ENCODE results near the gene CAV1. TPM values are rescaled to one million over a fixed set of nuclear protein-coding genes. Genes with fewer than 3 reads are reported as not detected.
"Not testable (repeated sequence)": the region's sequence is repeated elsewhere in the genome, so short reads cannot be mapped to it uniquely, and the experiment has no call there.

Gene CAV1, protein sequence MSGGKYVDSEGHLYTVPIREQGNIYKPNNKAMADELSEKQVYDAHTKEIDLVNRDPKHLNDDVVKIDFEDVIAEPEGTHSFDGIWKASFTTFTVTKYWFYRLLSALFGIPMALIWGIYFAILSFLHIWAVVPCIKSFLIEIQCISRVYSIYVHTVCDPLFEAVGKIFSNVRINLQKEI
- total RNA-seq: 1.5 TPM

DNA sequence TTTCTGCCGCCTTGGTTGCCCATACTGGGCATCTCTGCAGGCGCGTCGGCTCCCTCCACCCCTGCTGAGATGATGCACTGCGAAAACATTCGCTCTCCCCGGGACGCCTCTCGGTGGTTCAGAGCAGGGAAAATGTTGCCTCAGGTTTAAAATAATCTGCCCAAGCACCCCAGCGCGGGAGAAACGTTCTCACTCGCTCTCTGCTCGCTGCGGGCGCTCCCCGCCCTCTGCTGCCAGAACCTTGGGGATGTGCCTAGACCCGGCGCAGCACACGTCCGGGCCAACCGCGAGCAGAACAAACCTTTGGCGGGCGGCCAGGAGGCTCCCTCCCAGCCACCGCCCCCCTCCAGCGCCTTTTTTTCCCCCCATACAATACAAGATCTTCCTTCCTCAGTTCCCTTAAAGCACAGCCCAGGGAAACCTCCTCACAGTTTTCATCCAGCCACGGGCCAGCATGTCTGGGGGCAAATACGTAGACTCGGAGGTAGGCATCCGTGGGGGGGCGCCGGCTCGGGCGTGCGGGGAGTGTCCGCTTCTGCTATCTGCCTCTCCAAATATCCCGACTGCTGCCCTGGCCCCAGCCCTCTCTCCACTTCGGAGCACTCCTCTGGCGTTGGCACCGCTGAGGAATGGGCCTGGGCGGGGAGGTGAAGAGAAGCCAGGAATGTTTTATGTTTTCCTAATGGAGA is at the start of gene CAV1:
TSS of gene CAV1 (plus strand) at position 428 of the 689 bp plus-strand sequence. CDS start at position 455, 27 bp downstream.
- H3K4me1 ChIP-seq (ENCODE audit: insufficient read depth, low read length): peaks cover 24% of the 10 kb centered on the region
- H3K4me3 ChIP-seq (ENCODE audit: low read length): peak within 1 kb of the TSS; percentile 30
- peaks cover 81% of the 10 kb centered on the region for H3K27me3 ChIP-seq (ENCODE audit: insufficient read depth, low read length)
- H3K9me3 ChIP-seq (ENCODE audit: low read depth, low read length): no peaks in the 10 kb centered on the region

DNA sequence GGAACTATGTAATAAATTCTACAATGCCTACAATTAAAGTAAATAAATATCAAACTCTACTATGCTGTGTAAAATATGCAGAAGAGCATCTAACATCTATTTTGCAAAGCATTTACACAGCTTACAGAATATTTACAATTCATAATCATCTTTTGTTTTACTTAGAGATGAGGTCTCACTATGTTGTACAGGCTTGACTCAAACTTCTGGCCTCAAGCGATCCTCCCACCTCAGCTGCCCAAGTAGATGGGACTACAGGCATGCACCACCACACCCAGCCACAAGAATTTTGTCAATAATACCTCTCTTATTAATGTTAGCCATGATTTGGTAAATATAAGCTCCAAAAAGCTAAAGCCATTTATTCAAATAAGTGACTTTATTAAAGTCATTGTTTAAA is 47.2 kb upstream of the CAV1 start:
- no peak overlapping the region for H3K4me3 ChIP-seq (ENCODE audit: low read length)
- no peaks in the 10 kb centered on the region for H3K4me1 ChIP-seq (ENCODE audit: insufficient read depth, low read length)
- peaks cover 2% of the 10 kb centered on the region for H3K27me3 ChIP-seq (ENCODE audit: insufficient read depth, low read length)
- H3K9me3 ChIP-seq (ENCODE audit: low read depth, low read length): no peaks in the 10 kb centered on the region

DNA sequence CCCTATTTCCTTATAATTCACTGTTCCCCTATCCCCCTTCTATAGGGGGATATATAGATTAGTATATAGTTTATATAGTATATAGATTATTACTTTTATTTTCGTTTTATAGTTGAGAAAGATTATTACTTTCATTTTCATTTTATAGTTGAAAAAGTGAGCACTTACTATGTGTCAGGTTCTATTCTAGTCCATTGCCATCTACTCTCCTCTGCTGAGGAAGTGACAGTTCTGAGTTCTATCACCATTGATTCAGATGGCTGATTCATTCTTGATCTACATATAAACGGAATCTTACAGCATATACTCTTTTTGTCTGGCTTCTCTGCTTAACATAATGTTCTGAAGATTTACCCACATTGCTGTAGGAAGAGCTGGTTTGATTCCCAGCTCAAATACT is 46.0 kb upstream of the CAV1 start:
- no peaks in the 10 kb centered on the region for H3K9me3 ChIP-seq (ENCODE audit: low read depth, low read length)
- H3K4me1 ChIP-seq (ENCODE audit: insufficient read depth, low read length): no peaks in the 10 kb centered on the region
- H3K27me3 ChIP-seq (ENCODE audit: insufficient read depth, low read length): no peaks in the 10 kb centered on the region
- H3K4me3 ChIP-seq (ENCODE audit: low read length): no peak overlapping the region

DNA sequence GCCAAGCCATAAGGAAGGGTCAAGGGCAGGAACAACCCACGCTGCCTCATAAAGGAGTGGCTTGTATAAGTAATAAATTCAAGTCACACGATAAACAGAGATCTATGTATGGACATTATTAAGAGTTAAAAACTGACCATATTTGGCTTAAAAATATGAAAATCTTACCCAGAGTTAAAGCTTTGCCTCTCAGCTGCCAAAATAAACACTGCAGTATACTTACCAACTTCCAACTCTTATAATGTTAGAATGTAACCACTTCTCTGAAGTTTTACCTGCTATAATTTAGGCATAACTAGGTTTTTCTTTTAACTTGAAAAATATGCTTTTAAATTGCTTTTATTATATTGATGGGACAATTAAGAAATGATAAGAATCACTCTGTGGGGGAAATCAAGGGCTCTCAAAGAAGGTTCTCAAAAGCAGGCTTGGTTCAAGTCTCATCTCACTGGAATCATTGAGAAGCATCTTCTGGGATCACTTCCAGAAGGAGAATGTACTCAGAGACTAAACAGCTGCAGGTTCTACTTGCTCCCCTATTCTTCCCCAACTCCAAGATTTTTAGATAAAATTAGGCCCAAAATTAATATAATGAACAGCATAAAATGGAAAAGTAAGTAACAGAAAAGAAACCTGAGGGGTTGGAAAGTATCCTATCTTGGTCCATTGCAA is 41.4 kb upstream of the CAV1 start:
- Histone ChIP-seq H3K9me3 (ENCODE audit: low read depth, low read length) (no peaks in the 10 kb centered on the region), H3K27me3 (ENCODE audit: insufficient read depth, low read length) (no peaks in the 10 kb centered on the region), H3K4me1 (ENCODE audit: insufficient read depth, low read length) (no peaks in the 10 kb centered on the region), H3K4me3 (ENCODE audit: low read length) (no peak overlapping the region)

DNA sequence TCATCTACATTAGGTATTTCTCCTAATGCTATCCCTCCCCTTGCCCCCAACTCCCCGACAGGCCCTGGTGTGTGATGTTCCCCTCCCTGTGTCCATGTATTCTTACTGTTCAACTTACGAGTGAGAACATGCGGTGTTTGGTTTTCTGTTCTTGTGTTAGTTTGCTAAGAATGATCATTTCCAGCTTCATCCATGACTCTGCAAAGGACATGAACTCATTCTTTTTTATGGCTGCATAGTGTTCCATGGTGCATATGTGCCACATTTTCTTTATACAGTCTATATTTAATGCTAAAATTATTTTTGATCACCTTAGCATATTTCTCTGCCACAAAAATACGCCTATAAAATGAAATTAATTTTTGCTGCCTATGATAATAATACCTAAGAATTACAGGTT is 40.4 kb upstream of the CAV1 start:
- H3K4me3 ChIP-seq (ENCODE audit: low read length); H3K4me1 ChIP-seq (ENCODE audit: insufficient read depth, low read length); H3K27me3 ChIP-seq (ENCODE audit: insufficient read depth, low read length); H3K9me3 ChIP-seq (ENCODE audit: low read depth, low read length): not testable (repeated sequence)

DNA sequence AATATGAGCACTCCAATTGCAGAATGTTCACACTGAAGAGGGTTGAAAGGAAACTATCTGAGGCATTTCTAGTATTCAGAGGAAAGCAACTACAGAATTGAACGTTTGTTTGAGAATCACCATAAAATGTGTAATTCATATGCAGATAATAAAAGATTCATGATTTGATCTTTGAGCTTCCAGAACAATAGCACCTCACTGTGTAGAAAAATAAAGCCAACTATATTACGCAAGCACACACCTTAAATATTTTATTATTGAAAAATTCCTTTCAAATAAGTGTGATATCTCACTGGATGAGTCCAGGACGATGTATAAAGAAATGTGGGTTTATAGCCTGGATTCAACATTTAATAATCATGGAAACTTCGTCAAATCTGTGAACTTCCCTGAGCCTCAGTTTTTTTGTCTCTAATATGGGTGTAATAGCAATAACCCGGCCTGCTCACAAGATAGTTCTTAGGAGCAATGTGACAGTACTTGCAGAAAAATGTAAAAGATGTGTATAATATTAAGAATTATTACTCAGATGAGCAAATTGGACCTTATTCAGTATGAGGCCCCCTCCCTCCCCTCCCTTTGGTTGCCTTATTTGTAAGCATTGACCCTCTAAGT is 36.8 kb upstream of the CAV1 start:
- Histone ChIP-seq H3K27me3 (ENCODE audit: insufficient read depth, low read length) (peaks cover 1% of the 10 kb centered on the region), H3K4me1 (ENCODE audit: insufficient read depth, low read length) (no peaks in the 10 kb centered on the region), H3K9me3 (ENCODE audit: low read depth, low read length) (no peaks in the 10 kb centered on the region), H3K4me3 (ENCODE audit: low read length) (no peak overlapping the region)

DNA sequence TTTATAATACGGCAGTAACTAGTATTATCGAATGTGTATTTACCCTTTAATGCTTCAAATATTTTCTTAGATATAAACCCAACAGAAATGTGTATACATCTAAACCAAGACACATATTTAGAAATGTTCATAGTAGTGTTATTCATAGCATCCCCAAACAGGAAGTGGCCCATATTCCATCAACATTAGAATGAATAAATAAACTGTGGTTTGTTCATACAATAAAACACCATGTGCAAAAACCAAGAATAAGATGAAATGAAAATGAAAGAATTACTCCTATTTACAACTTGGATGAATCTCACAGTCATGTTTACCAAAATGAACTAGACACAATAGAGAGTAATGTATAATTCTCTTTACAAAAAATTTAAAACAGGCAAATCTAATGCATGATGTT is 34.5 kb upstream of the CAV1 start:
- no peaks in the 10 kb centered on the region for H3K4me1 ChIP-seq (ENCODE audit: insufficient read depth, low read length)
- H3K27me3 ChIP-seq (ENCODE audit: insufficient read depth, low read length): peaks cover 9% of the 10 kb centered on the region
- no peak overlapping the region for H3K4me3 ChIP-seq (ENCODE audit: low read length)
- H3K9me3 ChIP-seq (ENCODE audit: low read depth, low read length): no peaks in the 10 kb centered on the region

DNA sequence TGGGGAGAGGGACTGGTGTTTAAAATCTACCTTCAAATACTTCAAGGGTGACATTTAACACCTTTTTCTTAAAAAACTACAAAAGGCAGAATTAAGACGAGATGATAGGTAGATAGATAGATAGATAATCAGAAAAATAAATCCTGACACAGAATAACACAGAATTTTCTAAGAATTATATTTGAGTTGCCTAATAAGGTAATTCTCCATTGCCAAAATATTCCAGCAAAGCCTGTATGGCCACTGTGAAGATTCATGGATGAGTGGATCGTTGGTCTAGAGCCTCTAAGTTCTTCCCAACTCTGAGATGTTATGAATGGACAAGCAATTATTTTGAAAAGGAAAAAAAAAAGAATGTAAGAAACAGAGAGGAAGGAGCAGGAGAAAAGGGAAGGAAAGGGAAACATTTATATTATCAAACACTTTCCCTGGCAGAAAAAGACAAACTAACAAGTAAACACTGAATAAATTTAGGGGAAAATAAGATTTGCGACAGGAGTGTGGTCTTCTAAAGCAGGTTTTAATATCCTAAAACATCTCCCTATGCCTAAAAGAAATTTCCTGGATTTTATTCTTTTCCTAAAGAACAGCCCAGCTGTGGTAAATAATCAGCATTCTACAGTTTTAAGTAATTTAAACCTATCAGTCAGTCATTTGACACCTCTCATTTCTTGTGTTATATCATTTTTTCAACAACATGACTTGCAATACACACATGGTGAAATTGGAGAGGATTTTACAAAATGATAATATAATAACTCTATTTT is 32.8 kb upstream of the CAV1 start:
- Histone ChIP-seq H3K4me1 (ENCODE audit: insufficient read depth, low read length) (no peaks in the 10 kb centered on the region), H3K9me3 (ENCODE audit: low read depth, low read length) (no peaks in the 10 kb centered on the region), H3K4me3 (ENCODE audit: low read length) (no peak overlapping the region), H3K27me3 (ENCODE audit: insufficient read depth, low read length) (peaks cover 9% of the 10 kb centered on the region)

DNA sequence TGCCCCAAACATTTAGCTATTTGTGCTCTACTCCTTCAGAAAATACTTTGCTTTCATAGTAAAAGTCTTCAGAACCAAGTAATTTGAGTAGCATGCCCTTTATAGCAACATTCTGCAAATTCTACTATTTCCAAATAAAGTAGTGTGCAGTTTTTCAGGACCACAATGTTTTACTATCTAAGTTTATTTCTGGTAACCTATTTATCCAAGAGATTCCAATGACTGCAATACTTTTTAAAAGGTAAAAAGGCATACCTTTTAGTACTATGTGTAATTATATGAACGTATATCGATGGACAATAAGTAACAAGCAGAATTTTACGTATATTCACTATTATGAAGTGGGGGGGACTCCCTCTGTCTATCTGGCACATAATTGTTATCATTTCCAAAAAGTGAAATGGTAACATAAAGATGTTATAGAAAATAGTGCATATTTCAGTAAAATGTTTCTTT is 32.2 kb upstream of the CAV1 start:
- peaks cover 13% of the 10 kb centered on the region for H3K27me3 ChIP-seq (ENCODE audit: insufficient read depth, low read length)
- H3K4me1 ChIP-seq (ENCODE audit: insufficient read depth, low read length): no peaks in the 10 kb centered on the region
- no peak overlapping the region for H3K4me3 ChIP-seq (ENCODE audit: low read length)
- H3K9me3 ChIP-seq (ENCODE audit: low read depth, low read length): no peaks in the 10 kb centered on the region

DNA sequence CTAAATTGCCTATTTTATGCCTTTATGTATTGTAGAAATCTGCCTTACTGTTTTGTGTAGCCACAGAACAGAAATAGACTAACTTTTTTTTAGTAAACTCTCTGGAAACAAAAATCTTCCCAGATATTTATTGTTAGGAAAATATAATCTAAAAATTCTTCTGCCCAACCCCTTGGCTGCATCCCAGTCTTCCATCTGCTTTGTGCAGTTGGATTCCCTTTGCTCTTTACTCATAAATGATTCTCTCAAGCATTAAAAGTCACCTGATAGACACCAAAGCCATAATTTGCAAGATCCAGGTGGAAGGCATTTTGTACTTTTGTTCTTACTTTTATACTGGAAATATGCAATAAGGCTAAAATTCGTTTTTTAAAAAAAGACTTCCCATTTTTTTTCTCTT is 31.4 kb upstream of the CAV1 start:
- Histone ChIP-seq H3K4me3 (ENCODE audit: low read length) (no peak overlapping the region), H3K4me1 (ENCODE audit: insufficient read depth, low read length) (no peaks in the 10 kb centered on the region), H3K27me3 (ENCODE audit: insufficient read depth, low read length) (peaks cover 21% of the 10 kb centered on the region), H3K9me3 (ENCODE audit: low read depth, low read length) (no peaks in the 10 kb centered on the region)

DNA sequence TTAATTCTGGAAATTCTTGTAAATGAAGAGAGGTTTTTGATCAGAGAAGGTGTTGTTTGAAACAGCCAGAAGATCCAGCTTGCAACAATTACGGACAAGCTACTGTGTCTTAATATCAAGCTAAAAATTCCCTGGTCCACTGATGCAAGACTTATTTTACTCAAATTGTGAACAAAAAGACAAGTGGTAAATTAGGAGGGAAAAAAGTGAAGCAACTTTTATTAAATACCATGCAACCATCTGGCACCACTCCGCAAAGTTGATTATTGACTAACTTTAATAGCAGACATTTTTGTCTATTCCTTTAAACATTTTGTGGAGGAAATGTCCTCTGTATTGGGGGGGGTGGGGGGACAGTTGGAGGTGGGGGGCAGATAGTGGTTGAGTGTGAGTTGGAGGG is 30.4 kb upstream of the CAV1 start:
- H3K4me3 ChIP-seq (ENCODE audit: low read length): no peak overlapping the region
- H3K9me3 ChIP-seq (ENCODE audit: low read depth, low read length): no peaks in the 10 kb centered on the region
- H3K4me1 ChIP-seq (ENCODE audit: insufficient read depth, low read length): peaks cover 4% of the 10 kb centered on the region
- peaks cover 28% of the 10 kb centered on the region for H3K27me3 ChIP-seq (ENCODE audit: insufficient read depth, low read length)

DNA sequence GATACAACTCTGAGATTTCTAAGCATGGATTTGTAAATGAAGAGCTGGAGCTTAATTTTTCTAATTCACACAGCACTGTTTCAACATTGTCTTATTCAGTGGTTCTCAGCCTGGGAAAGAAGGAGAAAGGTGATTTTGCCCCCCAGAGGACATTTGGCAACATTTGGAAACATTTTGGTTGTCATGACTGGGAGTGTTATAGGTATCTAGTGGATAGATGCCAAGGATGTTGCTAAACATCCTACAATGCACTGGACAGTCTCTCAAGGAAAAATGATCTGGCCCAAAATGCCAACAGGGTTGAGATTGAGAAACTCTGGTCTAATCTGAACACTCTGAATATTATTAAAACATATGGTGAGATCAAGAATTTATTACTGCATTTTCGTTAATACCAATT is 29.1 kb upstream of the CAV1 start:
- no peak overlapping the region for H3K4me3 ChIP-seq (ENCODE audit: low read length)

DNA sequence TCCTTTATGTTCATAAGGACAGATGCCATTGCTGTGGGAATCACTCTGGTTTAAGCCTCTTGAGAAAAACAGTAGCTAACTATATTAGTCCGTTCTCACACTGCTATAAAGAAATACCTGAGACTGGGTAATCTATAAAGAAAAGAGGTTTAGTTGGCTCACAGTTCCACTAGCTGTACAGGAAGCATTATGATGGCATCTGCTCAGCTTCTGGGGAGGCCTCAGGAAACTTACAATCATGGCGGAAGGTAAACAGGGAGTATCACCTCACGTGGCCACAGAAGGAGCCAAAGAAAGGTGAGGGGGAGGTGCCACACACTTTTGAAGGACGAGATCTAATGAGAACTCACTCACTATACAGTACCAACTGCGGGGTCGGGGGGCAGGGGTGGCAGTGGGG is 28.2 kb upstream of the CAV1 start:
- no peaks in the 10 kb centered on the region for H3K9me3 ChIP-seq (ENCODE audit: low read depth, low read length)
- peaks cover 14% of the 10 kb centered on the region for H3K4me1 ChIP-seq (ENCODE audit: insufficient read depth, low read length)
- H3K27me3 ChIP-seq (ENCODE audit: insufficient read depth, low read length): peaks cover 48% of the 10 kb centered on the region
- no peak overlapping the region for H3K4me3 ChIP-seq (ENCODE audit: low read length)

More for the DNA sequence above, 29.1 kb upstream of the CAV1 start:
- Histone ChIP-seq H3K27me3 (ENCODE audit: insufficient read depth, low read length) (peaks cover 39% of the 10 kb centered on the region), H3K9me3 (ENCODE audit: low read depth, low read length) (no peaks in the 10 kb centered on the region), H3K4me1 (ENCODE audit: insufficient read depth, low read length) (peaks cover 14% of the 10 kb centered on the region)

DNA sequence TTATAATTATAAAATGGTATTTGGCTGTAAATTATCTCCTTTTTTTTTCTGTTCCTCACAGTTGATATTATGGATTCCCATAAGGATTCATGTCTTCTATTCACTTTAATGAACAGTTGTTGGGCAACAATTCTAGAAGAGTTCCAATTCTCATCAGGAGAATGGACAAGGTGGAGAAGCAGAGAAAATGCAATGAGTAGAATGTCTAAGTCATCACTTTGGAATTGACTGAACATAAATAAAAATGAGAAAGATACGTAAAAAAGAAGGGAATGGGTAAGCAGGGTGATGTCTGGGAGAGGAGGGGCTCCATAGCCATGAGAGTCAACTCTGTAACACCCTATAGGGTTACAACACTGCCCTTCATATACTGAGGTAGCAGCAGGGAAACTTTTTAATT is 27.1 kb upstream of the CAV1 start:
- Histone ChIP-seq H3K27me3 (ENCODE audit: insufficient read depth, low read length) (peaks cover 59% of the 10 kb centered on the region), H3K4me3 (ENCODE audit: low read length) (no peak overlapping the region), H3K9me3 (ENCODE audit: low read depth, low read length) (no peaks in the 10 kb centered on the region), H3K4me1 (ENCODE audit: insufficient read depth, low read length) (peaks cover 14% of the 10 kb centered on the region)

Measured in mononuclear cell (primary cell).